HG03175 (cell line): ENCODE data around the gene RNASE1.
"Not testable (repeated sequence)": the region's sequence is repeated elsewhere in the genome, so short reads cannot be mapped to it uniquely, and the experiment has no call there.

Experiments
- ATAC-seq: cut with Tn5 transposase; IDR thresholded peaks from one replicate; pipeline ENCODE4 v1.9.1; 2021; ENCODE audit warnings: mild to moderate bottlenecking, moderate library complexity; ENCODE audit not compliant: unreplicated experiment

Gene RNASE1

GRCh38 chr14:20775043-20775442 is 27.6 kb downstream of the RNASE1 start:
- no peak for ATAC-seq

- ATAC-seq = no peak
Measured at GRCh38 chr14:20774258-20774824, 28.3 kb downstream of the RNASE1 start.

- ATAC-seq = no peak
Measured at GRCh38 chr14:20772650-20773049, 30.0 kb downstream of the RNASE1 start.

- no peak for ATAC-seq
Measured at GRCh38 chr14:20769421-20769820, 33.2 kb downstream of the RNASE1 start.

GRCh38 chr14:20768593-20768892 is 34.1 kb downstream of the RNASE1 start:
- no peak for ATAC-seq

GRCh38 chr14:20760950-20761349 is 41.7 kb downstream of the RNASE1 start:
- ATAC-seq = no peak

GRCh38 chr14:20759465-20759864 is 43.2 kb downstream of the RNASE1 start:
- not testable (repeated sequence) for ATAC-seq

- ATAC-seq = no peak
Measured at GRCh38 chr14:20757965-20758364, 44.7 kb downstream of the RNASE1 start.

- ATAC-seq = no peak
Measured at GRCh38 chr14:20755037-20755436, 47.6 kb downstream of the RNASE1 start.

GRCh38 chr14:20754308-20754707 is 48.3 kb downstream of the RNASE1 start:
- ATAC-seq = no peak

GRCh38 chr14:20751963-20752562 is 50.6 kb downstream of the RNASE1 start:
- no peak for ATAC-seq
